Mesothelial cell of epicardium (in vitro differentiated cells): Measurements from ENCODE around the gene ADAMTS12. TPM values are rescaled to one million over a fixed set of nuclear protein-coding genes. Genes with fewer than 3 reads are reported as not detected.

Experiments
- DNase-seq, 2 experiments: peaks; one replicate each; pipeline ENCODE4 v3.0.0; 2021; ENCODE audit warnings: low spot score in 2 of 2; ENCODE audit not compliant: unreplicated experiment in 2 of 2
- H3K27ac Mint-ChIP-seq: 2 replicates; pipeline ENCODE4 v1.8.0; 2021; ENCODE audit warnings: mixed read lengths
- H3K27me3 Mint-ChIP-seq: 2 replicates; pipeline ENCODE4 v1.8.0; 2021; ENCODE audit warnings: low read depth, mixed read lengths
- H3K36me3 Mint-ChIP-seq: 2 replicates; pipeline ENCODE4 v1.8.0; 2021; ENCODE audit warnings: mixed read lengths
- H3K4me1 Mint-ChIP-seq: 2 replicates; pipeline ENCODE4 v1.8.0; 2021; ENCODE audit warnings: mixed read lengths
- H3K4me3 Mint-ChIP-seq: 2 replicates; pipeline ENCODE4 v1.8.0; 2021; ENCODE audit warnings: mild to moderate bottlenecking, moderate library complexity, mixed read lengths
- H3K9me3 Mint-ChIP-seq: 2 replicates; pipeline ENCODE4 v1.8.0; 2021; ENCODE audit warnings: mixed read lengths
- total RNA-seq: library from RNA; stranded (reverse); gene quantifications from 3 replicates; pipeline ENCODE4 v1.2.1, GENCODE V29; 2021
- TF ChIP-seq, protein P1 (sequence below): fragments of 200-600 bp; sonication (generic); IDR thresholded peaks from one replicate; pipeline ENCODE4 v1.5.0; 2021; ENCODE audit warnings: antibody characterized with exemption; ENCODE audit not compliant: unreplicated experiment

Gene ADAMTS12
- total RNA-seq, 1 donor from 2014 or later = 14.0 TPM

DNA sequence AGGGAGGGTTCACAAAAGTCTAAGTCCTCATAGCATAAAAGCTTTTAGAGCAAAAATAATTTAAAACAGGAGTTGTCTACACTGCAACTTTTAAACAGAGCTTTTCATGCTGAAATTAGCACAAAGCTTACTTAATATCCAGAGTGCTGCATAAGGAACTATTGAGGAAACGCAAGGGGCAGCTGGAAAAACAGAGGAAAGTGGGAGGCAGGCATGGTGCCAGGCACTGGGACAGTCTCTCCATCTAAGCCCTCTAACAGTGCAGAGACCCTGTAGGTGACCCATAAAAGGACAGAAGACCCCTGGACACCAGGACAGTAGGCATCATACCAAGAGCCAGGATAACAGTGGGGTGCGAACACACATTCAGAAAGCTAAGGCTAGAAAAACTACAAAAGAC, 49.3 kb downstream of the ADAMTS12 start:
- H3K36me3 Mint-ChIP-seq = no peaks in the 10 kb centered on the region

DNA sequence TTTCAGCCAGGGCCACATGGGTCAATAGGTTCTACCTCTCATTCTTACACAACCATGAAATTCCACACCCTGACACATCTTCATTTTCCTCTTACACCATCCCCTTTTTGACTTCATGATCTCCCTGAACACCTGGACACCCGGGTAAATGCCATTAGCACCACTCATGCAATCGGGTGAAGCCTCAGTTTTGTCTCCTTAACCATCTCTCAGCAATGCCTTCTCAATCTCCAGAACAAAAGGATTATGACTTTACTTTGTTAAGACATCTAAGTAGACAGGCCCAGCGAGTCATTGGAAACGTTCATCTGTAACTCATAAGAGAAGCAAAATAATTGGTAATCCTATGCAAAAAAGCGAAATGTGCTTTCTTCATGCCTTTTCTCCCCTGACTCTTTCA, 49.9 kb downstream of the ADAMTS12 start:
- no peak overlapping the region for H3K27ac Mint-ChIP-seq
- TF ChIP-seq, protein P1, sequence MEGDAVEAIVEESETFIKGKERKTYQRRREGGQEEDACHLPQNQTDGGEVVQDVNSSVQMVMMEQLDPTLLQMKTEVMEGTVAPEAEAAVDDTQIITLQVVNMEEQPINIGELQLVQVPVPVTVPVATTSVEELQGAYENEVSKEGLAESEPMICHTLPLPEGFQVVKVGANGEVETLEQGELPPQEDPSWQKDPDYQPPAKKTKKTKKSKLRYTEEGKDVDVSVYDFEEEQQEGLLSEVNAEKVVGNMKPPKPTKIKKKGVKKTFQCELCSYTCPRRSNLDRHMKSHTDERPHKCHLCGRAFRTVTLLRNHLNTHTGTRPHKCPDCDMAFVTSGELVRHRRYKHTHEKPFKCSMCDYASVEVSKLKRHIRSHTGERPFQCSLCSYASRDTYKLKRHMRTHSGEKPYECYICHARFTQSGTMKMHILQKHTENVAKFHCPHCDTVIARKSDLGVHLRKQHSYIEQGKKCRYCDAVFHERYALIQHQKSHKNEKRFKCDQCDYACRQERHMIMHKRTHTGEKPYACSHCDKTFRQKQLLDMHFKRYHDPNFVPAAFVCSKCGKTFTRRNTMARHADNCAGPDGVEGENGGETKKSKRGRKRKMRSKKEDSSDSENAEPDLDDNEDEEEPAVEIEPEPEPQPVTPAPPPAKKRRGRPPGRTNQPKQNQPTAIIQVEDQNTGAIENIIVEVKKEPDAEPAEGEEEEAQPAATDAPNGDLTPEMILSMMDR = no peak
- no peaks in the 10 kb centered on the region for H3K27me3 Mint-ChIP-seq
- H3K36me3 Mint-ChIP-seq = no peaks in the 10 kb centered on the region
- H3K9me3 Mint-ChIP-seq = peaks cover 6% of the 10 kb centered on the region
- no peak for DNase-seq
- no peak overlapping the region for H3K4me3 Mint-ChIP-seq
- no peaks in the 10 kb centered on the region for H3K4me1 Mint-ChIP-seq

More for the DNA sequence above, 49.3 kb downstream of the ADAMTS12 start:
- no peaks in the 10 kb centered on the region for H3K27me3 Mint-ChIP-seq
- TF ChIP-seq, protein P1 = no peak
- peaks cover 6% of the 10 kb centered on the region for H3K9me3 Mint-ChIP-seq
- no peak overlapping the region for H3K4me3 Mint-ChIP-seq
- DNase-seq = no peak
- H3K4me1 Mint-ChIP-seq = no peaks in the 10 kb centered on the region
- no peak overlapping the region for H3K27ac Mint-ChIP-seq

DNA sequence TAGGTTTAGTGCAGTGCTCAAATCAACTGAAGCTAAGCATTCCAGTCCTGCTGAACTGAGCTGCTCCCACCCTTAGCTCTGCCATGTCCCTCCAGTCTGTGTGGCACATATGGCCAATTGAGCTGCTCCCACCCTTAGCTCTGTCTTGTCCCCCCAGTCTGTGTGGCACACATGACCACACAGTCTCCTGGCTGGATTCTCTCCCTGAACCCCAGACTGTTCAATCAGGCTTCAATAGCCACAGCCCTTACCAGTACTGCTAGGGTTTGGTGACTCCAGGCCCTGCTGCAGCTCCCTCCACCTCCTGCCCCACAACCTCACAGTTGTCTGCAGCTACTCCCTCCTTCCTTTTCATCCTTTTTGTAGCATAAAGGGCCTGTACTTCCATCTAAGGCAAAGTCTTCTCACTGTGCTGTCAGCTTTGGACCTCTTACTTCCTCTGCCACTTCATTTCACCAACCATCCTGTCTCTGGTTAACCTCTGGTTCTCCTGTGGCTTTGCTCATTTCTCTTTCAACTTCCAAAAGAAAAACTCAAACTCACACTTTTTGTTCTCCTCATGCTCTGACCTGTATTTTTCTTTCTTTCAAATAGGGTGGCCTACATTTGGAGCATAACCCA, 50.8 kb downstream of the ADAMTS12 start:
- DNase-seq = no peak
- no peaks in the 10 kb centered on the region for H3K27me3 Mint-ChIP-seq
- no peaks in the 10 kb centered on the region for H3K4me1 Mint-ChIP-seq
- peaks cover 6% of the 10 kb centered on the region for H3K9me3 Mint-ChIP-seq
- TF ChIP-seq, protein P1 = no peak
- no peak overlapping the region for H3K27ac Mint-ChIP-seq
- H3K4me3 Mint-ChIP-seq = no peak overlapping the region
- H3K36me3 Mint-ChIP-seq = no peaks in the 10 kb centered on the region

DNA sequence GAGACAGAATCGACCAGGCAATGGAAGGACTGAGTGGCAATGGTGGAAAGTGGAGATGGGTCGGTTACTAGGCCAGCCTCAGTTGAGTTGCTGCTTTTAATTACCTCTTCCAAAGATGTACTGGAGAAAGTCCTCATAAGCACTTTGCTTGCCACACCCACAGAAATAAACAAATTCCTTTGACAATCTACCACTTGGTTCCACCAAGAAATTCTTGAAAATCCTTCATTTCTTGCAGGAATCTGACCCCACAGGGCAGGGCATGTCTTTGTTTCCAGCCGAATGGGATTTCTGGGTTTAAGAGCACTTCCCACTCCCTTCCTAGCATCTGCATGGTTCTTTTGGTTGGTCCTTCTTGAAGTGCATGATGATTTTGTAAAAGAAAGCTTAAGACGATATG, 54.5 kb downstream of the ADAMTS12 start:
- Mint-ChIP-seq H3K9me3 (peaks cover 8% of the 10 kb centered on the region), H3K27ac (no peak overlapping the region), H3K4me3 (no peak overlapping the region), H3K4me1 (no peaks in the 10 kb centered on the region), H3K27me3 (no peaks in the 10 kb centered on the region), H3K36me3 (no peaks in the 10 kb centered on the region)
- no peak for DNase-seq
- TF ChIP-seq, protein P1 = no peak

DNA sequence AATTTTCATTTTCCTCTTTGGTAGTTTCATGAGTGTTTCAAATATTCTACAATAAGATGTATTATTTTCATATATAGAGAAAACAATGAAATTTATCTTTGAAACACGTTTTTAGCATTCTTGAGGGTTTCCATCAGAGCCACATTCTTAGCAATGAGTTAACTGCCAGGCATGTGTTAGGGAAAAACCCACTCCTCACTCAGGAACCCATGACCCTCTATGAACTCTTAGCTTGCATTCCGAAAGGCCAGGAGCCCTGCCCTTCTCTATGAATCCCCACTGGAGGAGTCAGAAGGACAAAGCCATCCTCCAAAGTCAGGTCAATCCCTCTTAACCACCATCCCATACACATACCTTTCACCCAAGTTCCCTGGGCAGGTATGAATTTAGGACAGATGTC, 57.5 kb downstream of the ADAMTS12 start:
- no peaks in the 10 kb centered on the region for H3K4me1 Mint-ChIP-seq
- H3K27me3 Mint-ChIP-seq = no peaks in the 10 kb centered on the region
- TF ChIP-seq, protein P1 = no peak
- H3K4me3 Mint-ChIP-seq = no peak overlapping the region
- H3K27ac Mint-ChIP-seq = no peak overlapping the region
- H3K9me3 Mint-ChIP-seq = peaks cover 8% of the 10 kb centered on the region
- no peak for DNase-seq
- no peaks in the 10 kb centered on the region for H3K36me3 Mint-ChIP-seq

DNA sequence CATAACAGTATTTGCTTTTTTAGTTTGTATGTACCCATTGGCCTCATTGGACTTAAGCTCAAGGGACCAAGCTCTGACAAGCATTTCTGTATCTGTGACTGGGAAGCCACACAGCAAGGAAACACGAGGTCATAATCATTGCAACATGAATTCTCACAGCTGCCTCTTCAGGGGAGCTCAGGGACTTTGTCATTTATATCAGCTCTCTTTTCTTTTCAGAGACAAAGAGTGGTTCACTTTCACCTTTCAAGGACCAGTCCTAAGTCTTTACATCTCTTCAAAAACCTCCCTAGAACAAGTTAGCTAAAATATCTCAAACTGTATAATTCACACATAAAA, 58.6 kb downstream of the ADAMTS12 start:
- no peaks in the 10 kb centered on the region for H3K4me1 Mint-ChIP-seq

More for the DNA sequence above, 58.6 kb downstream of the ADAMTS12 start:
- Mint-ChIP-seq H3K4me3 (no peak overlapping the region), H3K9me3 (peaks cover 8% of the 10 kb centered on the region), H3K27ac (no peak overlapping the region), H3K27me3 (no peaks in the 10 kb centered on the region), H3K36me3 (no peaks in the 10 kb centered on the region)
- DNase-seq = no peak
- TF ChIP-seq, protein P1 = no peak
